Endothelial cell of umbilical vein (primary cell): ENCODE data around the gene POLR1C.

Experiments used
- CTCF ChIP-seq, 2 donors: IDR thresholded peaks; 1 replicate in 1 of 2; 2 replicates in 1 of 2; pipeline ENCODE4 v1.5.1; 2011; ENCODE audit warnings: low read length in 2 of 2, mild to moderate bottlenecking in 2 of 2, moderate library complexity in 2 of 2, control low read depth in 1 of 2, inconsistent platforms in 1 of 2, low read depth in 1 of 2; ENCODE audit not compliant: insufficient read depth in 1 of 2; ENCODE audit errors: extremely low read depth in 1 of 2
- EZH2 ChIP-seq: IDR thresholded peaks from 2 replicates; pipeline ENCODE4 v1.6.1; 2012; ENCODE audit warnings: borderline replicate concordance, low read depth, mild to moderate bottlenecking, moderate library complexity, low read length, inconsistent platforms; ENCODE audit not compliant: severe bottlenecking
- FOS ChIP-seq: IDR thresholded peaks from 2 replicates; pipeline ENCODE4 v1.6.1; 2011; ENCODE audit warnings: mild to moderate bottlenecking, low read length, moderate library complexity, borderline replicate concordance; ENCODE audit not compliant: insufficient read depth
- GATA2 ChIP-seq: IDR thresholded peaks from 2 replicates; pipeline ENCODE4 v1.7.0; 2011; ENCODE audit warnings: low read depth, mild to moderate bottlenecking, moderate library complexity, mixed read lengths, low read length; ENCODE audit not compliant: insufficient read length, insufficient read depth
- JUN ChIP-seq: IDR thresholded peaks from 2 replicates; pipeline ENCODE4 v1.6.1; 2011; ENCODE audit warnings: borderline replicate concordance, low read depth; ENCODE audit not compliant: insufficient read length, insufficient read depth
- MYC ChIP-seq: IDR thresholded peaks from one replicate; pipeline ENCODE4 v1.6.1; 2011; ENCODE audit warnings: mild to moderate bottlenecking, low read depth, low read length
- POLR2A ChIP-seq: IDR thresholded peaks from 2 replicates; pipeline ENCODE4 v1.6.1; 2012; ENCODE audit warnings: low read depth, mild to moderate bottlenecking, control low read depth, low read length
- POLR2AphosphoS5 ChIP-seq: IDR thresholded peaks from 2 replicates; pipeline ENCODE4 v1.6.1; 2012; ENCODE audit warnings: low read depth, mild to moderate bottlenecking, control low read depth, low read length, moderate library complexity; ENCODE audit not compliant: insufficient read depth
- TF ChIP-seq, protein P1 (sequence below): IDR thresholded peaks from 2 replicates; pipeline ENCODE4 v1.6.1; 2011; ENCODE audit not compliant: insufficient read depth, insufficient read length

DNA sequence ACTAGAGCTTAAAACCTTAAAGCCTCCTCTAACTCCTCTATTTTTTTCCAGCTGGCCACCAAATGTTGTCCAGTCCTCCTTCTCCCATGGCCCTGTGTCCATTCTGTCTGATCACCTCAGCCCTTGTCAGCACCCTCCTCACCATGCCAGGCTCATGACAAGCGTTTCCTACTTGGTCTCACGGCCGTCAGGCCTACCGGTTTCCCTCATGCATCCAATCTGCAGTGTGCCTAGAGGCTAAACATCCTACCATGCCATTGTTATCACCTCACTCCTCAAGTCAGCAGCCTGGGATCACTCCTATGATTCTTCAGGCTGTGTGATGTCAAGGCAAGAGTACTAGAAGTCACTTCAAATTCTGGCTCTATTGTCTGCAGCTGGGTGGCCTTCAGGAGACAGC, 49.1 kb upstream of the POLR1C start:
- TF ChIP-seq CTCF (IDR thresholded peaks at IDR 0.05; ENCODE audit: extremely low read depth in 1 of 2, insufficient read depth in 1 of 2, low read depth in 1 of 2, low read length in 2 of 2) (no peak), POLR2AphosphoS5 (no peak), EZH2 (no peak), POLR2A (no peak), MYC (no peak), FOS (no peak), GATA2 (no peak), JUN (no peak)
- TF ChIP-seq, protein P1, sequence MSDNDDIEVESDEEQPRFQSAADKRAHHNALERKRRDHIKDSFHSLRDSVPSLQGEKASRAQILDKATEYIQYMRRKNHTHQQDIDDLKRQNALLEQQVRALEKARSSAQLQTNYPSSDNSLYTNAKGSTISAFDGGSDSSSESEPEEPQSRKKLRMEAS, result no peak
